Right lobe of liver (tissue), 4 donors: Measurements from ENCODE around the gene BANP.

Experiments used
- POLR2A ChIP-seq: fragments of 450-650 bp; IDR thresholded peaks from one replicate; pipeline ENCODE4 v1.6.1; 2017; ENCODE audit warnings: antibody characterized with exemption, mild to moderate bottlenecking
- TF ChIP-seq, protein P1 (sequence below), 4 donors: fragments of 200-600 bp in 3 of 4; fragments of 450-650 bp in 1 of 4; IDR thresholded peaks; one replicate each; pipeline versions ENCODE4 v1.5.1 to v1.8.0; 2016 to 2022; ENCODE audit warnings: antibody characterized with exemption in 4 of 4, mild to moderate bottlenecking in 2 of 4
- donor health status: DM: no; HTN: no; CAD: no.
- donor health status: DM: no; HTN: no; CAD: no.
- donor health status: DM: no; HTN: yes; CAD: no.

DNA sequence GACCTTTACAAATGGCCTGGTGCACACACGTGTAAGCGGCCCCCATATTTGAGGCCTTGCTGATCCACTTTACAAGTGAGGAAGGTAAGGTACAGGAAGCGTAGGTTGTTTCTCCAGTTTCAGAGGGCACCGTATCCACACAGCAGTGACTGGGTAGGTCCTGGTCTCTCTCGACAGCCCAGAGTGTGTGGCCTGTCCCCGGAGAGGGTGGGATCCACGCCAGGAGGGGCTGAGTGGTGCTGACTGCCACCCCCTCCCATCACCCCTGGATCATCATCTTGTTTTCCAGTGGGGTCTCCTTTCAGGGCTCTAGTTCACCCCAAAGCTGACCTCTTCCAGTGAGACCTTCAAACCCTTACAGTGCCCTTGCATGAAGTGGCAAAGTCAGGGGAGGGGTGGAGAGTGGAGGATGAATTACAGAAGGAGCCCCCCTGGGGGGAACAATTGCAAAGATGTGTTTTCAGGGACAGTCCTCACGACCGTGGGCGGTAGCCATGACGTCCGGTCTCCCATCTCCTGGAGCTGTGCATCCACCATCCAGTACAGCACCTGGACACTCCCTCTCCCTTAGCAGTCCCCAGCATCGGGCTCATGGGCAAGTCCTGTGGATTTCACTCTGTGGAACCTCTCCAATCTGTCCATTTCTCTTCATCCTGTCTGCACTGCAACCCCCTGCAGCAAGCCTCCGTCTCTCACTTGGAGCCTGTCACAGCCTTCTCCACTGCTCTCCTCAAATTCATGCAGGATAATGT is 4.5 kb upstream of the BANP start:
- TF ChIP-seq, protein P1, sequence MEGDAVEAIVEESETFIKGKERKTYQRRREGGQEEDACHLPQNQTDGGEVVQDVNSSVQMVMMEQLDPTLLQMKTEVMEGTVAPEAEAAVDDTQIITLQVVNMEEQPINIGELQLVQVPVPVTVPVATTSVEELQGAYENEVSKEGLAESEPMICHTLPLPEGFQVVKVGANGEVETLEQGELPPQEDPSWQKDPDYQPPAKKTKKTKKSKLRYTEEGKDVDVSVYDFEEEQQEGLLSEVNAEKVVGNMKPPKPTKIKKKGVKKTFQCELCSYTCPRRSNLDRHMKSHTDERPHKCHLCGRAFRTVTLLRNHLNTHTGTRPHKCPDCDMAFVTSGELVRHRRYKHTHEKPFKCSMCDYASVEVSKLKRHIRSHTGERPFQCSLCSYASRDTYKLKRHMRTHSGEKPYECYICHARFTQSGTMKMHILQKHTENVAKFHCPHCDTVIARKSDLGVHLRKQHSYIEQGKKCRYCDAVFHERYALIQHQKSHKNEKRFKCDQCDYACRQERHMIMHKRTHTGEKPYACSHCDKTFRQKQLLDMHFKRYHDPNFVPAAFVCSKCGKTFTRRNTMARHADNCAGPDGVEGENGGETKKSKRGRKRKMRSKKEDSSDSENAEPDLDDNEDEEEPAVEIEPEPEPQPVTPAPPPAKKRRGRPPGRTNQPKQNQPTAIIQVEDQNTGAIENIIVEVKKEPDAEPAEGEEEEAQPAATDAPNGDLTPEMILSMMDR (IDR thresholded peaks at IDR 0.05) = no peak
- TF ChIP-seq POLR2A = no peak
